SK-N-MC (cell line): ENCODE results near the gene PFDN6.
"Not testable (repeated sequence)": the region's sequence is repeated elsewhere in the genome, so short reads cannot be mapped to it uniquely, and the experiment has no call there.

Experiments used
- DNase-seq: peaks from one replicate; pipeline ENCODE4 v3.0.0-alpha.2; 2011; ENCODE audit warnings: low read depth, low spot score
- H3K27ac ChIP-seq: fragments of 200-600 bp; sonication (generic); 2 replicates; pipeline ENCODE4 v1.5.1; 2016; ENCODE audit warnings: mixed run types
- H3K36me3 ChIP-seq: fragments of 200-600 bp; sonication (generic); 2 replicates; pipeline ENCODE4 v1.6.1; 2017; ENCODE audit warnings: antibody characterized with exemption, low read length, mixed read lengths; ENCODE audit not compliant: insufficient read depth
- H3K4me3 ChIP-seq: fragments of 200-600 bp; sonication (generic); 2 replicates; pipeline ENCODE4 v1.5.1; 2016
- H3K9ac ChIP-seq: fragments of 200-600 bp; sonication (generic); 2 replicates; pipeline ENCODE4 v1.8.0; 2017; ENCODE audit warnings: mixed run types, mixed read lengths; ENCODE audit not compliant: insufficient read length
- H3K9me3 ChIP-seq: fragments of 200-600 bp; sonication (generic); 2 replicates; pipeline ENCODE4 v1.6.1; 2017; ENCODE audit warnings: low read depth, mild to moderate bottlenecking, antibody characterized with exemption, low read length, moderate library complexity, mixed read lengths
- EZH2 ChIP-seq: fragments of 200-600 bp; sonication (generic); IDR thresholded peaks from one replicate; pipeline ENCODE4 v1.6.1; 2017; ENCODE audit warnings: antibody characterized with exemption
- FOXP2 ChIP-seq: optimal IDR thresholded peaks from 2 replicates; pipeline ENCODE3; 2011; ENCODE audit warnings: mild to moderate bottlenecking, moderate library complexity; ENCODE audit not compliant: insufficient read depth; ENCODE audit errors: extremely low read length, control extremely low read depth
- POLR2AphosphoS5 ChIP-seq: IDR thresholded peaks from 2 replicates; pipeline ENCODE4 v1.6.1; 2012; ENCODE audit warnings: mild to moderate bottlenecking, low read depth, low read length, borderline replicate concordance

The PFDN6 gene

GRCh38 chr6:33277663-33278391, 11.6 kb upstream of the PFDN6 start:
- no peak for TF ChIP-seq FOXP2
- TF ChIP-seq POLR2AphosphoS5 = no peak; the same call in 1 of the 2 replicates
- no peak for TF ChIP-seq EZH2
- Histone ChIP-seq H3K27ac (peak overlapping the region; percentile 84), H3K36me3 (peaks cover 47% of the 10 kb centered on the region), H3K9me3 (no peaks in the 10 kb centered on the region), H3K9ac (no peak overlapping the region), H3K4me3 (peak overlapping the region; percentile 99)
- no peak for DNase-seq

GRCh38 chr6:33278392-33278741, 11.0 kb upstream of the PFDN6 start:
- H3K36me3 ChIP-seq = peaks cover 41% of the 10 kb centered on the region

GRCh38 chr6:33278810-33279209, 10.6 kb upstream of the PFDN6 start:
- Histone ChIP-seq H3K27ac (peak overlapping the region; percentile 46; the same call in 1 of the 2 replicates), H3K9ac (no peak overlapping the region), H3K4me3 (no peak overlapping the region), H3K36me3 (peaks cover 37% of the 10 kb centered on the region), H3K9me3 (no peaks in the 10 kb centered on the region)
- TF ChIP-seq POLR2AphosphoS5 (no peak), FOXP2 (no peak), EZH2 (no peak)
- DNase-seq = no peak

More at GRCh38 chr6:33278392-33278741, 11.0 kb upstream of the PFDN6 start:
- no peak for DNase-seq
- Histone ChIP-seq H3K9me3 (no peaks in the 10 kb centered on the region), H3K27ac (peak overlapping the region; percentile 46; the same call in 1 of the 2 replicates), H3K4me3 (no peak overlapping the region), H3K9ac (no peak overlapping the region)
- TF ChIP-seq POLR2AphosphoS5 (no peak), EZH2 (no peak), FOXP2 (no peak)

- Histone ChIP-seq H3K4me3 (no peak overlapping the region), H3K9ac (no peak overlapping the region), H3K36me3 (peaks cover 34% of the 10 kb centered on the region), H3K9me3 (no peaks in the 10 kb centered on the region), H3K27ac (no peak overlapping the region)
- DNase-seq = no peak
- no peak for TF ChIP-seq EZH2
- no peak; the same call in 1 of the 2 replicates for TF ChIP-seq POLR2AphosphoS5
- no peak for TF ChIP-seq FOXP2
Measured at GRCh38 chr6:33279257-33279695, 10.1 kb upstream of the PFDN6 start.

- Histone ChIP-seq H3K9me3 (no peaks in the 10 kb centered on the region), H3K36me3 (peaks cover 34% of the 10 kb centered on the region), H3K27ac (no peak overlapping the region), H3K4me3 (no peak overlapping the region), H3K9ac (no peak overlapping the region)
- DNase-seq = no peak
- TF ChIP-seq EZH2 (no peak), POLR2AphosphoS5 (no peak)
Measured at GRCh38 chr6:33279971-33280511, 9.4 kb upstream of the PFDN6 start.

GRCh38 chr6:33280539-33280938, 8.9 kb upstream of the PFDN6 start:
- Histone ChIP-seq H3K4me3 (no peak overlapping the region), H3K36me3 (peaks cover 33% of the 10 kb centered on the region), H3K9me3 (no peaks in the 10 kb centered on the region), H3K9ac (no peak overlapping the region), H3K27ac (no peak overlapping the region)
- TF ChIP-seq POLR2AphosphoS5 = no peak
- TF ChIP-seq FOXP2 = no peak
- TF ChIP-seq EZH2 = no peak
- no peak for DNase-seq

- not testable (repeated sequence) for H3K9ac ChIP-seq, H3K4me3 ChIP-seq, H3K27ac ChIP-seq, DNase-seq, H3K9me3 ChIP-seq
- H3K36me3 ChIP-seq = peaks cover 40% of the 10 kb centered on the region
Measured at GRCh38 chr6:33285214-33285613, 4.2 kb upstream of the PFDN6 start.

GRCh38 chr6:33286946-33287914, 2.2 kb upstream of the PFDN6 start:
- DNase-seq = no peak
- Histone ChIP-seq H3K9ac (no peak overlapping the region), H3K27ac (no peak overlapping the region), H3K4me3 (no peak overlapping the region; the same call in 1 of the 2 replicates), H3K36me3 (peaks cover 48% of the 10 kb centered on the region), H3K9me3 (no peaks in the 10 kb centered on the region)
- no peak for TF ChIP-seq FOXP2
- no peak for TF ChIP-seq EZH2
- TF ChIP-seq POLR2AphosphoS5 = no peak
